ENCODE measurements around the gene GINS2.

GINS2 gene

GRCh38 chr16:85650135-85650843 is 38.5 kb downstream of the GINS2 start:
- Histone ChIP-seq H2BK5ac (ENCODE audit: low read depth, low read length, poor library complexity, severe bottlenecking) (no peak overlapping the region), H3K27ac (ENCODE audit: low read length, poor library complexity, severe bottlenecking) (no peak overlapping the region), H3K9ac (ENCODE audit: low read length) (no peak overlapping the region), H2BK15ac (ENCODE audit: low read depth, poor library complexity, severe bottlenecking) (no peak overlapping the region), H2BK12ac (ENCODE audit: low read length in 2 of 2) (no peak overlapping the region), H4K91ac (ENCODE audit: low read length) (no peak overlapping the region), H2BK120ac (ENCODE audit: low read depth, low read length) (no peak overlapping the region), H4K8ac (ENCODE audit: low read length) (no peak overlapping the region), H3K18ac (ENCODE audit: low read depth in 1 of 2, low read length in 2 of 2) (no peak overlapping the region), H3K9me3 (ENCODE audit: control insufficient read depth, low read length) (no peaks in the 10 kb centered on the region), H3K4me2 (ENCODE audit: low read length, poor library complexity, severe bottlenecking) (no peak overlapping the region), H2AK5ac (ENCODE audit: low read length, severe bottlenecking) (no peak overlapping the region), H3K4me3 (ENCODE audit: insufficient read depth in 1 of 2, low read depth in 1 of 2, low read length in 2 of 2) (no peak overlapping the region), H3K4me1 (ENCODE audit: control insufficient read depth, insufficient read depth, low read depth, low read length) (peaks cover 31% of the 10 kb centered on the region), H3K4ac (ENCODE audit: low read depth in 1 of 2, low read length in 2 of 2) (no peak overlapping the region), H3K14ac (ENCODE audit: low read length in 2 of 2) (no peak overlapping the region), H3K79me1 (replicated peaks; ENCODE audit: low read length, poor library complexity, severe bottlenecking) (peaks cover 32% of the 10 kb centered on the region), H3K23ac (ENCODE audit: low read length in 2 of 2) (no peak overlapping the region), H3K36me3 (ENCODE audit: control insufficient read depth in 1 of 2, insufficient read depth in 2 of 2, low read depth in 1 of 2, low read length in 2 of 2) (peaks cover 8 to 75% of the 10 kb centered on the region in 2 experiments), H3K27me3 (ENCODE audit: control insufficient read depth in 1 of 2, insufficient read depth in 1 of 2, low read length in 2 of 2) (no peaks in the 10 kb centered on the region), H2AFZ (ENCODE audit: low read depth, low read length) (no peak overlapping the region)
- 95% methylated on average over 38 of the region's 39 CpGs for WGBS
- DNase-seq, result no peak

DNA sequence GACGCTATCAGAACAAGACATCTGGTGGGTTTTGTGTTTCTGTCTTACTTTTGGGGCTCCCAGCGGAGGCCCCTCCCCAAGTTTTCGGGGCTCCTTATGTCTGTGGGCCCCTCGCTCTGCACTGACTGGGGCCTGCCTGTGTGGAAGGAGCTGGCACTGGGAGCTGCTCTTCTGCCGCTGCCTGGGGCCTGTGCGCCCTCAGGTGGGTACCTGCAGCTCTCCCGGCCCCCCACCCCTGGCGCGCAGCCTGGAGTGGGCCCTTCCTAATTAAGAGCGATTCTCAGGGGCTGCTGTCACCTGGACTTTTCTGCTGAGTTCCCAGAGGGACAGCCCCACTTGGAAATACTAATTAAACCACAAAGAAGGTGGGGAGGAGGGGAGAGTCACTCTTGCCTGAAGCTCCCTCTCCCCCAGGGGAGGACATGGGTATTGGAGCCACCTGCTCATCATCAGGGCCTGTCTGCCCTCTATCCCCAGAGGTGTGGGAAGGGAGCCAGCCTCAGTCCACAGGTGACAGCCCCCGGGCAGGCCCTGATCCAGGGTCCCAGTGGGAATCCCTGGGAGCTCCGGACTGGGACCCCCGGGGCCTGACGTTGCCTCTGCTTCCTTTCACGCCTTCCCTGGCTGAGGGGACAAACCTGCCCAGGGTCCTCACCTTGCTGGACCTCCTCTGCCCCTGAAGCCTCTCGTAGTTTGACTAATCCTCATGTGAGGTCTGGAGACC is 39.2 kb downstream of the GINS2 start:
- Histone ChIP-seq H3K79me1 (replicated peaks; ENCODE audit: low read length, poor library complexity, severe bottlenecking) (peaks cover 33% of the 10 kb centered on the region), H3K4me2 (ENCODE audit: low read length, poor library complexity, severe bottlenecking) (no peak overlapping the region), H2BK12ac (ENCODE audit: low read length in 2 of 2) (no peak overlapping the region), H3K4ac (ENCODE audit: low read depth in 1 of 2, low read length in 2 of 2) (no peak overlapping the region), H3K27me3 (ENCODE audit: control insufficient read depth in 1 of 2, insufficient read depth in 1 of 2, low read length in 2 of 2) (no peaks in the 10 kb centered on the region), H3K4me3 (ENCODE audit: insufficient read depth in 1 of 2, low read depth in 1 of 2, low read length in 2 of 2) (no peak overlapping the region), H3K9me3 (ENCODE audit: control insufficient read depth, low read length) (no peaks in the 10 kb centered on the region), H2BK5ac (ENCODE audit: low read depth, low read length, poor library complexity, severe bottlenecking) (no peak overlapping the region), H2AK5ac (ENCODE audit: low read length, severe bottlenecking) (no peak overlapping the region), H2AFZ (ENCODE audit: low read depth, low read length) (no peak overlapping the region), H3K23ac (ENCODE audit: low read length in 2 of 2) (no peak overlapping the region), H3K9ac (ENCODE audit: low read length) (no peak overlapping the region), H4K8ac (ENCODE audit: low read length) (no peak overlapping the region), H2BK120ac (ENCODE audit: low read depth, low read length) (no peak overlapping the region), H3K4me1 (ENCODE audit: control insufficient read depth, insufficient read depth, low read depth, low read length) (peaks cover 34% of the 10 kb centered on the region), H4K91ac (ENCODE audit: low read length) (no peak overlapping the region), H3K14ac (ENCODE audit: low read length in 2 of 2) (no peak overlapping the region), H3K36me3 (ENCODE audit: control insufficient read depth in 1 of 2, insufficient read depth in 2 of 2, low read depth in 1 of 2, low read length in 2 of 2) (peaks cover 3 to 68% of the 10 kb centered on the region in 2 experiments), H2BK15ac (ENCODE audit: low read depth, poor library complexity, severe bottlenecking) (no peak overlapping the region), H3K18ac (ENCODE audit: low read depth in 1 of 2, low read length in 2 of 2) (no peak overlapping the region), H3K27ac (ENCODE audit: low read length, poor library complexity, severe bottlenecking) (no peak overlapping the region)
- DNase-seq, result no peak
- WGBS, result 87% methylated on average over 11 of the region's 16 CpGs

DNA sequence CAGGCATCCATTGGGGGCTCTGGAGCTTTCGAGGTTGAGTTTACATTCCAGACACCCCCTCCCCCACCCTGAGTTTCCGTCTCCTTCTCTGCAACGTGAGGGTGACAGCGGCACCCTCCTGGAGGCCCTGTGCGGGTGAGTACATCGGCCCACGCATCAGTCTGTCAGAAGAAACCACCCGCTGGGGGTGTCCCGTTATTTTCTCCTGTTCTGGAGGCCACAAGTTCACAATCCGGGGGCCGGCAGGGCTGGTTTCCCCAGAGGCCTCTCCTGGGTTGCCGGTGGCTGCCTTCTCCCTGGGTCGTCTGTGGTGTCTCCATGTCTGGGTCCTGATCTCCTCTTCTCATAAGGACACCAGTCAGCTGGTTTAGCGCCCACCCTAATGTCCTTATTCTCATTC is 39.9 kb downstream of the GINS2 start:
- Histone ChIP-seq H3K27ac (ENCODE audit: low read length, poor library complexity, severe bottlenecking) (no peak overlapping the region), H3K9ac (ENCODE audit: low read length) (no peak overlapping the region), H3K79me1 (replicated peaks; ENCODE audit: low read length, poor library complexity, severe bottlenecking) (peaks cover 30% of the 10 kb centered on the region), H2BK15ac (ENCODE audit: low read depth, poor library complexity, severe bottlenecking) (no peak overlapping the region), H4K91ac (ENCODE audit: low read length) (no peak overlapping the region), H3K23ac (ENCODE audit: low read length in 2 of 2) (no peak overlapping the region), H3K27me3 (ENCODE audit: control insufficient read depth in 1 of 2, insufficient read depth in 1 of 2, low read length in 2 of 2) (no peaks in the 10 kb centered on the region), H2BK12ac (ENCODE audit: low read length in 2 of 2) (no peak overlapping the region), H3K18ac (ENCODE audit: low read depth in 1 of 2, low read length in 2 of 2) (no peak overlapping the region), H2BK120ac (ENCODE audit: low read depth, low read length) (no peak overlapping the region), H3K4me3 (ENCODE audit: insufficient read depth in 1 of 2, low read depth in 1 of 2, low read length in 2 of 2) (no peak overlapping the region), H3K14ac (ENCODE audit: low read length in 2 of 2) (no peak overlapping the region), H3K9me3 (ENCODE audit: control insufficient read depth, low read length) (no peaks in the 10 kb centered on the region), H4K8ac (ENCODE audit: low read length) (no peak overlapping the region), H2AK5ac (ENCODE audit: low read length, severe bottlenecking) (no peak overlapping the region), H3K36me3 (ENCODE audit: control insufficient read depth in 1 of 2, insufficient read depth in 2 of 2, low read depth in 1 of 2, low read length in 2 of 2) (peaks cover under 1 to 60% of the 10 kb centered on the region in 2 experiments), H3K4me1 (ENCODE audit: control insufficient read depth, insufficient read depth, low read depth, low read length) (peaks cover 32% of the 10 kb centered on the region), H2AFZ (ENCODE audit: low read depth, low read length) (no peak overlapping the region), H2BK5ac (ENCODE audit: low read depth, low read length, poor library complexity, severe bottlenecking) (no peak overlapping the region), H3K4ac (ENCODE audit: low read depth in 1 of 2, low read length in 2 of 2) (no peak overlapping the region), H3K4me2 (ENCODE audit: low read length, poor library complexity, severe bottlenecking) (no peak overlapping the region)
- no peak for DNase-seq
- 90% methylated on average over 14 of the region's 14 CpGs for WGBS

- Histone ChIP-seq H3K4ac (ENCODE audit: low read depth in 1 of 2, low read length in 2 of 2) (no peak overlapping the region), H2AK5ac (ENCODE audit: low read length, severe bottlenecking) (no peak overlapping the region), H3K27ac (ENCODE audit: low read length, poor library complexity, severe bottlenecking) (no peak overlapping the region), H2BK5ac (ENCODE audit: low read depth, low read length, poor library complexity, severe bottlenecking) (no peak overlapping the region), H3K9me3 (ENCODE audit: control insufficient read depth, low read length) (no peaks in the 10 kb centered on the region), H3K14ac (ENCODE audit: low read length in 2 of 2) (no peak overlapping the region), H3K79me1 (replicated peaks; ENCODE audit: low read length, poor library complexity, severe bottlenecking) (peaks cover 31% of the 10 kb centered on the region), H2BK12ac (ENCODE audit: low read length in 2 of 2) (no peak overlapping the region), H3K18ac (ENCODE audit: low read depth in 1 of 2, low read length in 2 of 2) (no peak overlapping the region), H3K4me2 (ENCODE audit: low read length, poor library complexity, severe bottlenecking) (no peak overlapping the region), H3K4me3 (ENCODE audit: insufficient read depth in 1 of 2, low read depth in 1 of 2, low read length in 2 of 2) (no peak overlapping the region), H4K8ac (ENCODE audit: low read length) (no peak overlapping the region), H3K4me1 (ENCODE audit: control insufficient read depth, insufficient read depth, low read depth, low read length) (peaks cover 26% of the 10 kb centered on the region), H4K91ac (ENCODE audit: low read length) (no peak overlapping the region), H3K9ac (ENCODE audit: low read length) (no peak overlapping the region), H3K36me3 (ENCODE audit: control insufficient read depth in 1 of 2, insufficient read depth in 2 of 2, low read depth in 1 of 2, low read length in 2 of 2) (peaks cover 0 to 60% of the 10 kb centered on the region in 2 experiments), H3K27me3 (ENCODE audit: control insufficient read depth in 1 of 2, insufficient read depth in 1 of 2, low read length in 2 of 2) (no peaks in the 10 kb centered on the region), H3K23ac (ENCODE audit: low read length in 2 of 2) (no peak overlapping the region), H2BK120ac (ENCODE audit: low read depth, low read length) (no peak overlapping the region), H2BK15ac (ENCODE audit: low read depth, poor library complexity, severe bottlenecking) (no peak overlapping the region), H2AFZ (ENCODE audit: low read depth, low read length) (no peak overlapping the region)
- no peak for DNase-seq
- 93% methylated on average over 26 of the region's 26 CpGs for WGBS
Measured at GRCh38 chr16:85648070-85648714, 40.6 kb downstream of the GINS2 start.
